IMR-90 (cell line): ENCODE data around the gene TSHZ3. TPM values are rescaled to one million over a fixed set of nuclear protein-coding genes. Genes with fewer than 3 reads are reported as not detected.

ENCODE experiments used
- ATAC-seq: fragments of 200-7000 bp; cut with Tn5 transposase; 2 replicates; pipeline ENCODE4 v1.9.1; 2020; ENCODE audit warnings: low read depth, mild to moderate bottlenecking, moderate library complexity
- BruUV-seq: library from RNA; stranded (reverse); fragments of 400-500 nt; replicated peaks from 2 replicates; lab custom pipeline; 2021; lab: Mats Ljungman, UMichigan
- CTCF ChIA-PET: fragments of 300-600 bp; formaldehyde crosslinking; extraction: SDS; loops from one replicate; lab custom pipeline; 2021; ENCODE audit warnings: antibody characterized with exemption; lab: Yijun Ruan, JAX
- POLR2A ChIA-PET: fragments of 300-600 bp; sonication (Branson Sonifier 250); formaldehyde crosslinking; loops from one replicate; lab custom pipeline; 2022; ENCODE audit warnings: antibody characterized with exemption; ENCODE audit not compliant: unreplicated experiment; lab: Charles Lee
- DNase-seq: peaks from one replicate; pipeline ENCODE4 v3.0.0; 2013
- H2AFZ ChIP-seq: replicated peaks from 2 replicates; pipeline ENCODE3; 2013; ENCODE audit warnings: low read length, mild to moderate bottlenecking; ENCODE audit not compliant: poor library complexity
- H2AK5ac ChIP-seq: 2 replicates; pipeline ENCODE4 v1.6.1; 2013; ENCODE audit warnings: low read depth, low read length, inconsistent platforms
- H2AK9ac ChIP-seq: replicated peaks from 2 replicates; pipeline ENCODE3; 2013; ENCODE audit warnings: mild to moderate bottlenecking, low read depth, low read length, moderate library complexity; ENCODE audit not compliant: poor library complexity
- H2BK120ac ChIP-seq: 2 replicates; pipeline ENCODE4 v1.6.1; 2013; ENCODE audit warnings: low read depth, low read length, inconsistent platforms
- H2BK15ac ChIP-seq: 3 replicates; pipeline ENCODE4 v1.6.1; 2013; ENCODE audit warnings: low read depth, low read length, inconsistent platforms
- H2BK20ac ChIP-seq: 2 replicates; pipeline ENCODE4 v1.6.1; 2013; ENCODE audit warnings: low read depth, mild to moderate bottlenecking, inconsistent platforms, low read length, moderate library complexity
- H2BK5ac ChIP-seq: 2 replicates; pipeline ENCODE4 v1.6.1; 2013; ENCODE audit warnings: mild to moderate bottlenecking, low read depth, low read length, inconsistent platforms; ENCODE audit not compliant: poor library complexity, severe bottlenecking
- H3K14ac ChIP-seq: replicated peaks from 2 replicates; pipeline ENCODE4 v1.6.1; 2013; ENCODE audit warnings: low read depth, low read length, inconsistent platforms
- H3K18ac ChIP-seq: 2 replicates; pipeline ENCODE4 v1.6.1; 2013; ENCODE audit warnings: low read depth, low read length, control low read depth
- H3K23ac ChIP-seq: 2 replicates; pipeline ENCODE4 v1.6.1; 2013; ENCODE audit warnings: low read depth, low read length, inconsistent platforms
- H3K27ac ChIP-seq: 2 replicates; pipeline ENCODE4 v1.5.1; 2013; ENCODE audit warnings: mild to moderate bottlenecking, control low read depth, low read length; ENCODE audit not compliant: insufficient read depth
- H3K27me3 ChIP-seq: 2 replicates; pipeline ENCODE4 v1.6.1; 2013; ENCODE audit warnings: low read length; ENCODE audit not compliant: control insufficient read depth, insufficient read depth
- H3K36me3 ChIP-seq: 2 replicates; pipeline ENCODE4 v1.6.1; 2013; ENCODE audit warnings: low read length, mixed read lengths; ENCODE audit not compliant: control insufficient read depth, insufficient read depth
- H3K4ac ChIP-seq: 2 replicates; pipeline ENCODE4 v1.6.1; 2013; ENCODE audit warnings: low read depth, low read length, inconsistent platforms
- H3K4me1 ChIP-seq: 2 replicates; pipeline ENCODE4 v1.6.1; 2013; ENCODE audit warnings: low read length, mixed read lengths; ENCODE audit not compliant: control insufficient read depth, insufficient read depth
- H3K4me2 ChIP-seq: 2 replicates; pipeline ENCODE4 v1.6.1; 2013; ENCODE audit warnings: low read depth, mild to moderate bottlenecking, control low read depth, low read length, moderate library complexity
- H3K4me3 ChIP-seq: 2 replicates; pipeline ENCODE4 v1.5.1; 2013; ENCODE audit warnings: low read depth, mild to moderate bottlenecking, control low read depth, low read length, moderate library complexity; ENCODE audit not compliant: insufficient read depth
- H3K56ac ChIP-seq: 2 replicates; pipeline ENCODE4 v1.6.1; 2013; ENCODE audit warnings: low read length, inconsistent platforms; ENCODE audit not compliant: insufficient read depth; ENCODE audit errors: extremely low read depth
- H3K79me1 ChIP-seq, 2 experiments: 2 replicates each; pipeline ENCODE4 v1.6.1; 2013; ENCODE audit warnings: low read length in 2 of 2, inconsistent platforms in 1 of 2, low read depth in 1 of 2
- H3K9ac ChIP-seq: 2 replicates; pipeline ENCODE4 v1.6.1; 2013; ENCODE audit warnings: low read depth, low read length, control low read depth
- H3K9me1 ChIP-seq: 2 replicates; pipeline ENCODE4 v1.6.1; 2013; ENCODE audit warnings: low read length, inconsistent platforms; ENCODE audit not compliant: insufficient read depth
- H3K9me3 ChIP-seq: 2 replicates; pipeline ENCODE4 v1.6.1; 2013; ENCODE audit warnings: low read length; ENCODE audit not compliant: control insufficient read depth, insufficient read depth
- H4K20me1 ChIP-seq: 2 replicates; pipeline ENCODE4 v1.6.1; 2013; ENCODE audit warnings: low read length, inconsistent platforms; ENCODE audit not compliant: insufficient read depth
- H4K5ac ChIP-seq: 2 replicates; pipeline ENCODE4 v1.6.1; 2013; ENCODE audit warnings: mild to moderate bottlenecking, low read depth, low read length, control low read depth
- H4K8ac ChIP-seq, 2 experiments: 2 replicates each; pipeline ENCODE4 v1.6.1; 2013; ENCODE audit warnings: low read depth in 2 of 2, low read length in 2 of 2, control low read depth in 1 of 2, inconsistent platforms in 1 of 2
- H4K91ac ChIP-seq: 2 replicates; pipeline ENCODE4 v1.6.1; 2013; ENCODE audit warnings: low read depth, low read length, inconsistent platforms; ENCODE audit not compliant: insufficient read depth
- BHLHE40 ChIP-seq: fragments of 150-350 bp; IDR thresholded peaks from 2 replicates; pipeline ENCODE4 v1.6.1; 2016; ENCODE audit warnings: mild to moderate bottlenecking, low read depth, low read length
- CEBPB ChIP-seq: IDR thresholded peaks from 2 replicates; pipeline ENCODE4 v1.6.1; 2012; ENCODE audit warnings: low read depth, low read length, improper control_type of control experiment
- CHD1 ChIP-seq: IDR thresholded peaks from 2 replicates; pipeline ENCODE4 v1.6.1; 2012; ENCODE audit warnings: low read depth, low read length, improper control_type of control experiment
- ELK1 ChIP-seq: fragments of 150-350 bp; IDR thresholded peaks from 2 replicates; pipeline ENCODE4 v1.6.1; 2016; ENCODE audit warnings: low read depth, mild to moderate bottlenecking, low read length, moderate library complexity, borderline replicate concordance
- FOS ChIP-seq: fragments of 150-350 bp; IDR thresholded peaks from 2 replicates; pipeline ENCODE4 v1.6.1; 2016; ENCODE audit warnings: low read depth, low read length
- MAFK ChIP-seq: IDR thresholded peaks from 2 replicates; pipeline ENCODE4 v1.6.1; 2012; ENCODE audit warnings: low read depth, low read length, improper control_type of control experiment
- MAZ ChIP-seq: IDR thresholded peaks from 2 replicates; pipeline ENCODE4 v1.6.1; 2012; ENCODE audit warnings: low read depth, mild to moderate bottlenecking, low read length, improper control_type of control experiment, moderate library complexity, borderline replicate concordance
- MXI1 ChIP-seq: IDR thresholded peaks from 2 replicates; pipeline ENCODE4 v1.6.1; 2012; ENCODE audit warnings: low read depth, mild to moderate bottlenecking, low read length, moderate library complexity, borderline replicate concordance
- NFE2L2 ChIP-seq: fragments of 150-350 bp; IDR thresholded peaks from 2 replicates; pipeline ENCODE4 v1.6.1; 2016; ENCODE audit warnings: low read depth, mild to moderate bottlenecking, low read length
- POLR2A ChIP-seq: IDR thresholded peaks from 2 replicates; pipeline ENCODE4 v1.6.1; 2012; ENCODE audit warnings: mild to moderate bottlenecking, low read depth, low read length
- RAD21 ChIP-seq: IDR thresholded peaks from 2 replicates; pipeline ENCODE4 v1.6.1; 2012; ENCODE audit warnings: low read length, improper control_type of control experiment
- RCOR1 ChIP-seq: IDR thresholded peaks from 2 replicates; pipeline ENCODE4 v1.6.1; 2012; ENCODE audit warnings: mild to moderate bottlenecking, low read length, improper control_type of control experiment; ENCODE audit not compliant: insufficient replicate concordance
- RFX5 ChIP-seq: IDR thresholded peaks from 2 replicates; pipeline ENCODE4 v1.8.0; 2012; ENCODE audit warnings: low read depth, mild to moderate bottlenecking, low read length, moderate library complexity
- SMC3 ChIP-seq: fragments of 150-350 bp; IDR thresholded peaks from 2 replicates; pipeline ENCODE4 v1.6.1; 2016; ENCODE audit warnings: low read depth, mild to moderate bottlenecking, antibody characterized with exemption, low read length, moderate library complexity
- USF2 ChIP-seq: fragments of 150-350 bp; IDR thresholded peaks from 2 replicates; pipeline ENCODE4 v1.6.1; 2017; ENCODE audit warnings: mild to moderate bottlenecking, antibody characterized with exemption, low read length, low read depth
- WGBS, 2 experiments: methylation state at CpG; one replicate each; pipeline versions ENCODE4 v1.1.5 to v1.1.7; 2013; ENCODE audit warnings: missing lambda C conversion rate in 2 of 2; ENCODE audit not compliant: insufficient read length in 1 of 2; ENCODE audit errors: extremely low coverage in 2 of 2; 5-methylcytosine and 5-hydroxymethylcytosine counted together
- dilution Hi-C: fragments of 300-500 bp; cut with HindIII; formaldehyde crosslinking; loops from one replicate; pipeline ENCODE4 v1.14.3; 2018; ENCODE audit warnings: low sequenced_read_pairs; ENCODE audit not compliant: unreplicated experiment
- in situ Hi-C: fragments of 300-500 bp; cut with MboI; formaldehyde crosslinking; loops from 3 replicates; pipeline ENCODE4 v1.14.3; 2019; ENCODE audit warnings: low sequenced_read_pairs, inconsistent platforms, mixed read lengths
- intact Hi-C: fragments of 100-400 bp; cut with micrococcal nuclease; formaldehyde crosslinking; loops from 2 replicates; pipeline ENCODE4 v1.10.0; 2022
- polyA plus RNA-seq, 3 experiments: library from polyadenylated mRNA; depleted of rRNA; stranded (reverse); fragments of >200 nt; gene quantifications; 2 replicates each; pipeline ENCODE4 v1.2.3, GENCODE V29; 2012; ENCODE audit warnings: low replicate concordance in 1 of 3
- total RNA-seq: library from RNA; depleted of rRNA; stranded (reverse); fragments of >200 nt; gene quantifications from 2 replicates; pipeline ENCODE4 v1.2.3, GENCODE V29; 2012
- TF ChIP-seq, protein P1 (sequence below): conservative IDR thresholded peaks from 2 replicates; pipeline ENCODE4 v1.5.1; 2012; ENCODE audit warnings: mild to moderate bottlenecking, low read depth, low read length, improper control_type of control experiment

Gene TSHZ3
- total and polyA plus RNA-seq, 2 of the 4 experiments (the other 2 are of a cell fraction), result 8.1 to 13.0 TPM

- TF ChIP-seq RCOR1 (no peak), RFX5 (no peak), CEBPB (no peak), MAZ (no peak), NFE2L2 (no peak), POLR2A (no peak), ELK1 (no peak), RAD21 (no peak), FOS (no peak), BHLHE40 (no peak), USF2 (no peak), MXI1 (no peak), CHD1 (no peak), SMC3 (no peak), MAFK (no peak)
- TF ChIP-seq, protein P1, sequence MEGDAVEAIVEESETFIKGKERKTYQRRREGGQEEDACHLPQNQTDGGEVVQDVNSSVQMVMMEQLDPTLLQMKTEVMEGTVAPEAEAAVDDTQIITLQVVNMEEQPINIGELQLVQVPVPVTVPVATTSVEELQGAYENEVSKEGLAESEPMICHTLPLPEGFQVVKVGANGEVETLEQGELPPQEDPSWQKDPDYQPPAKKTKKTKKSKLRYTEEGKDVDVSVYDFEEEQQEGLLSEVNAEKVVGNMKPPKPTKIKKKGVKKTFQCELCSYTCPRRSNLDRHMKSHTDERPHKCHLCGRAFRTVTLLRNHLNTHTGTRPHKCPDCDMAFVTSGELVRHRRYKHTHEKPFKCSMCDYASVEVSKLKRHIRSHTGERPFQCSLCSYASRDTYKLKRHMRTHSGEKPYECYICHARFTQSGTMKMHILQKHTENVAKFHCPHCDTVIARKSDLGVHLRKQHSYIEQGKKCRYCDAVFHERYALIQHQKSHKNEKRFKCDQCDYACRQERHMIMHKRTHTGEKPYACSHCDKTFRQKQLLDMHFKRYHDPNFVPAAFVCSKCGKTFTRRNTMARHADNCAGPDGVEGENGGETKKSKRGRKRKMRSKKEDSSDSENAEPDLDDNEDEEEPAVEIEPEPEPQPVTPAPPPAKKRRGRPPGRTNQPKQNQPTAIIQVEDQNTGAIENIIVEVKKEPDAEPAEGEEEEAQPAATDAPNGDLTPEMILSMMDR, result no peak
- CTCF ChIA-PET, result interaction anchor here (1.0 kb wide), 1 partner anchor 8 kb away, joined by 10 read pairs; no protein-coding TSS in a partner anchor
- no peak overlapping the region for H3K4me2 ChIP-seq
- H4K5ac ChIP-seq, result peak overlapping the region; percentile 88
- H3K9ac ChIP-seq, result no peak overlapping the region
- H3K79me1 ChIP-seq, result peaks cover 26 to 87% of the 10 kb centered on the region in 2 experiments
- DNase-seq, result no peak
- peak overlapping the region; percentile 79 for H2AK9ac ChIP-seq
- H3K23ac ChIP-seq, result peak overlapping the region; percentile 36; the same call in 1 of the 2 replicates
- H4K20me1 ChIP-seq, result peaks cover 30% of the 10 kb centered on the region
- H2AFZ ChIP-seq, result peak overlapping the region; percentile 17
- POLR2A ChIA-PET, result no interaction called here
- H3K14ac ChIP-seq, result peak overlapping the region; percentile 35; the same call in 1 of the 2 replicates
- H2AK5ac ChIP-seq, result peak overlapping the region; percentile 90
- no peaks in the 10 kb centered on the region for H3K27me3 ChIP-seq
- peak overlapping the region; percentile 6 to 75; a peak in 3 of 4 replicates for H4K8ac ChIP-seq
- no peaks in the 10 kb centered on the region for H3K9me3 ChIP-seq
- no peak overlapping the region for H3K56ac ChIP-seq
- peak overlapping the region; percentile 74; the same call in 1 of the 2 replicates for H2BK120ac ChIP-seq
- H2BK5ac ChIP-seq, result peak overlapping the region; percentile 70
- H3K4me1 ChIP-seq, result peaks cover 60% of the 10 kb centered on the region
- H4K91ac ChIP-seq, result peak overlapping the region; percentile 53
- BruUV-seq, result no TSS peak
- H3K18ac ChIP-seq, result peak overlapping the region; percentile 66; the same call in 1 of the 2 replicates
- H3K36me3 ChIP-seq, result peaks cover 5% of the 10 kb centered on the region
- 90% methylated on average over 6 of the region's 10 CpGs; no CpG with 5 or more reads in 1 of the 2 experiments for WGBS, 2 experiments
- no peak overlapping the region for H3K4me3 ChIP-seq
- peak overlapping the region; percentile 47 for H2BK20ac ChIP-seq
- peaks cover 50% of the 10 kb centered on the region for H3K9me1 ChIP-seq
- H2BK15ac ChIP-seq, result peak overlapping the region; percentile 39; the same call in 1 of the 3 replicates
- H3K4ac ChIP-seq, result peak overlapping the region; percentile 84
- intact Hi-C loops (loop anchor here (5.0 kb wide), 1 partner anchor 108 kb away; no protein-coding TSS in a partner anchor), dilution Hi-C loops (no loop called here), in situ Hi-C loops (loop anchor here (25.0 kb wide), 1 partner anchor 1032 kb away; no protein-coding TSS in a partner anchor)
- H3K27ac ChIP-seq, result peak overlapping the region; percentile 77; the same call in 1 of the 2 replicates
- no peak for ATAC-seq
These were observed 19.0 kb downstream of the TSHZ3 start for GRCh38 chr19:31330237-31330636.
